Suppressor macrophage (primary cell): ENCODE data around the gene RGS14.

Source experiments
- DNase-seq, 4 experiments: peaks; one replicate each; pipeline ENCODE4 v3.0.0-alpha.2; 2020 to 2022
- total RNA-seq, 17 experiments: gene quantifications; one replicate each; lab custom pipeline; 2026; ENCODE audit warnings: mixed read lengths in 6 of 17, inconsistent platforms in 3 of 17; lab: John Stamatoyannopoulos, UW

Gene RGS14, protein sequence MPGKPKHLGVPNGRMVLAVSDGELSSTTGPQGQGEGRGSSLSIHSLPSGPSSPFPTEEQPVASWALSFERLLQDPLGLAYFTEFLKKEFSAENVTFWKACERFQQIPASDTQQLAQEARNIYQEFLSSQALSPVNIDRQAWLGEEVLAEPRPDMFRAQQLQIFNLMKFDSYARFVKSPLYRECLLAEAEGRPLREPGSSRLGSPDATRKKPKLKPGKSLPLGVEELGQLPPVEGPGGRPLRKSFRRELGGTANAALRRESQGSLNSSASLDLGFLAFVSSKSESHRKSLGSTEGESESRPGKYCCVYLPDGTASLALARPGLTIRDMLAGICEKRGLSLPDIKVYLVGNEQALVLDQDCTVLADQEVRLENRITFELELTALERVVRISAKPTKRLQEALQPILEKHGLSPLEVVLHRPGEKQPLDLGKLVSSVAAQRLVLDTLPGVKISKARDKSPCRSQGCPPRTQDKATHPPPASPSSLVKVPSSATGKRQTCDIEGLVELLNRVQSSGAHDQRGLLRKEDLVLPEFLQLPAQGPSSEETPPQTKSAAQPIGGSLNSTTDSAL
- 0.83 to 27.4 (median 9.9) reads per million in 17 experiments for total RNA-seq

GRCh38 chr5:177357459-177358351 lies at the start of gene RGS14:
Gene RGS14, plus strand, starts transcription at chr5:177357924. Its CDS starts 101 bp downstream, at chr5:177358025.
- peak; percentile 77 to 93 (median 88) for DNase-seq

GRCh38 chr5:177308740-177309139 lies 49.0 kb upstream of the RGS14 start:
- no peak for DNase-seq

GRCh38 chr5:177309351-177310191 lies 48.2 kb upstream of the RGS14 start:
- DNase-seq = peak; percentile 56 to 72 (median 60)

- DNase-seq = no peak
Measured at GRCh38 chr5:177310332-177310731, 47.4 kb upstream of the RGS14 start.

DNA sequence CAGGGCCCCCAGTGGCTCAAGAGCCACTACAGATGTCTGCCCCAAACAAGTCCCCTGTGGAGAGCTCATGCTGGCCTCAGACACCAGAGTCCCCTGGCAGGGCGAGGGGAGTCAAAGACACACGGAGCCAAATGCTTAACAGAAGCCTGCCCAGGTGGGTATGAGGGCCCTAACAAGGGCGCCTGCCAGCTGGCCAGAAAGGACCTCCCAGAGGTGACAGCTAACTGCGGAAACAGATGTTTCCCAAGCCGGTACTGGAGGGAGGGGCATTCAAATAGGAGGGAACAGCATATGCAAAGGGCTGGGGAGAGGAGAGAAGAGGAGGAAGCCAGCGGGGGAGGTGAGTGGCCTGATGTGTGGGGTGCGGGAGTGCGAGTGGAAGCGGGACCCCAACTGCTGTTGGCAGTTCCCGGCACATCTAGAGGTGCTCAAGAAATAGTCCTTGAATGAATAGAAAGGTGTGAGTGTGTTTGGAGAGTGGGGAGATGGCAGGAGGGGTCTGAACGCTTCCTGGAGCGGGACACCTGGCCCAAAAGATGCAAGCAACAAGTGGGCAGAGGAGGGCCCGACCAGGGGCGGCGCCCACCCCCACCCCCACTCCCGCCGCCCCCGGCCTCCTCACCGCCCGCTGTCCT lies 46.9 kb upstream of the RGS14 start:
- peak; percentile 45 to 67 (median 58) for DNase-seq

- no peak for DNase-seq
Measured at GRCh38 chr5:177311392-177311722, 46.4 kb upstream of the RGS14 start.

- DNase-seq = peak; percentile 97 to 98 (median 97)
Measured at GRCh38 chr5:177311723-177312648, 45.7 kb upstream of the RGS14 start, which contains the start of gene MXD3. Gene MXD3, minus strand, starts transcription at chr5:177311898. Its CDS starts 68 bp downstream, at chr5:177311830.

DNA sequence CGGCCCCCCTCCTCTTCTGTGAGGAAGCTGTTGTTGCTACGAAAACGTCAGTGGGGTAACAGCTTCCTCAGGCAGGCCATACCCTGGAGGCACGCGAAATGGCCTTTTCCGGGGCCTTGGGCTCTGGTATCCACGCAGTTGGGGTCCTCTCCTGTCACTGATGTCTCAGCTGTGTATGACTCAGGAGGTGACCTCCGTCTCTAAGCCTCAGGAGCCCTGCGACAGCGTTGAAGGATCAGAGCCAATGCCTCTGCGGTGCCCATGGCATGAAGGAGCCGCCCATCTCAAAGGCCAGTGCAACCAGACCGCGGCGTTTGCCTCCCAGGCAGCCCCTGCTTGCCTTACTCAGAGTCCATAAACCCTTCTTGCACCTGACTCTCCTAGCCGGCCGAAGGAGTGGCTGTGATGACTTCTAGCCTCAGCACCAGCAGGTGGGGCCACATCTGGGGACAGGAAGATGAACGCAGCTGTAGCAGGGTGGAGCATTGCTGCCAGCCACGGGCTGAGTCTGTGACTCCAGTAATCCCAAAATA lies 45.0 kb upstream of the RGS14 start:
- peak in 2 of 4 experiments; percentile 47 to 64 for DNase-seq

DNA sequence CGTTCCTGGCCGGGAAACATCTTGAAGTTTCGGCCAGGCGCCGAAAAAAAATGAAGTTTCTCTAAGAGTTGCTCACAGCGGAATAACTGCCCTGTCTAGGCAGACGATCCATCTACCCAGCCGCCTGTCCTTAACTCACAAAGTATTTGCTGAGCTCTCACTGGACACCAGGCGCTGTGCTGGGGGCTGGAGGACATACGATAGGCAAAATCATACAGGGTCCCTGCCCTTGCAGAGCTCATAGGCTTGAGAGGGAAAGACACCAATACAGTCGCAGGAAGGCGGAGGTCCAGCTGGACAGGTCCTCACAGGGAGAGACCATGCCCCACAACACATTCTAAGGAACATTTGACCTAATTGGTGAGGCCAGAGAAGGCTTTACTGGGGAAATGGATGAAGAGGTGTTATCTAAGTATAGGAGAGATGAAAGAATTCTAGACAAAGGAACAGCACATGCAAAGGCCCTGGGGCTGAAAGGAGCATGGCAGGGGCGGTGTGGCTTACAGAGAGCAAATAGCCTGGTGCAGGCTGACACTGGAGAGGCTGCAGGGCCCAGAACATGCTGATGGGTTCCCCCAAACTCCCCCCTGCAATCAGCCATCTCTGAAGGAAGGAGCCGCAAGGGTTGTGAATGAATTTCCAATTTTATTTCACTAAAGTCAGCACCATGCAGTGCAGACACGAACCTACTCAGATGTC lies 44.0 kb upstream of the RGS14 start:
- no peak for DNase-seq

DNA sequence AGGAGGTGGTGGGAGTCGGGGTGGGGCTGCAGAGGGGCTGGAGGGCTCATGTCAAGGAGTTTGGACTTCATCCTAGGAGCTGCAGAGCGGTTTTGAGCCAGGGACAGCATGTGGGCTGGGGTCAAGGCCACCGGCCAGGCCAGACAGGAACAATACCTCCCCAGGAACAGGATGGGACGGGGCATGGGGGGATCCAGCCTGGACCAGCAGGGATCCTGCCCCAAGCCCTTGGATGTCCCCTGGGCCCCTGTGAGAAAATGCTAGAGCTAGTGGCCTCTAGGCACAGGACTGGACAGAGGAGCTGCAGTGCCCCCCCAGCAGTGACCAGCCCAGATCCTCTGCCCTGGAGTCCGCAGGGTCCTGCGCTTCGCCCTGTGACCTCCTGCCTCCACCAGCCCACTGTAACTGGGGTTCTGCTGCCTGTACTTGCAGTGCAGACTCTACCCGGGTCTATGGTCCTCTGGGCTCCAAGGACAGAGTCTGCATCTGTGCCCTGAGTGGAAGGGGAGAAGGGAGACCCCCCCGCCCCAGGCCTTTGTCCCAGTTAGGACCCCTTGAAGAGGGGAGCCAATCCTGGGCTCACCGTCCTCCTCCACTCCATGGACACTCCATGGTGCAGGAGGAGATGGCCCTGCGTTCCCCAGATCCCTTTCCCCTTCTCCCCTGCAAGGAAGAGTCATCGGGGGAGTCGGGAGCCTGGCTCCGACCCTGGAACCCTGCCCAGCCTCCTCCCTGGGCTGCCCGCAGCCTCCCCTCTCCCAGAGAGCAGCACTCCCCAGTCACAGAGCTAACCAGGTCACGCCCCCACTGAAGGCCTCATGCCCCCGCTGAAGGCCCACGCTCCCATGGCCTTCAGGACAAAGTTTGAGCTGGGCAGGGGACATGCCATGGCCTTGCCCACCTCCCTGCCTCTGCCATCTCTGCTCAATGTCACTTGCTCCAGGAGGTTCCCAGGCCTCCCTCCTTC lies 43.1 kb upstream of the RGS14 start:
- no peak for DNase-seq

DNA sequence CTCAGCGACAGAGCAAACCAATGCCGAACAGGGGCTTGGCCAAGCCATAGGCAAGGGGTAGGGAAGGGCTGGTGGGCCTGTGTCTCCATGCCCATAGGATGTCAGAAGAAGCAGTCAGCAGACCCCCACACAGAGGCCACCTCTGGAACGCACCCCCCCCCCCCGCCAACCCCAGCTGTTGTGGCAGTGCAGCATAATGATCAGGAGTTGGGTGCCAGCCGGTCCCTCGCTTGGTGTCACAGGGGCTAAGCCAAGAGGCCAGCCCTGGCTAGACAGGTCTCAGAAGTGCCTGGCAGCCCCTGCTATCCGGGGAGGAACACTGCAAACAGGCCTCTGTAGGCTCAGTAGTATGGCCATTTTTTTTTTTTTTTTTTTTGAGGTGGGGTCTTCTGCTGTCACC lies 42.3 kb upstream of the RGS14 start:
- DNase-seq = no peak

DNA sequence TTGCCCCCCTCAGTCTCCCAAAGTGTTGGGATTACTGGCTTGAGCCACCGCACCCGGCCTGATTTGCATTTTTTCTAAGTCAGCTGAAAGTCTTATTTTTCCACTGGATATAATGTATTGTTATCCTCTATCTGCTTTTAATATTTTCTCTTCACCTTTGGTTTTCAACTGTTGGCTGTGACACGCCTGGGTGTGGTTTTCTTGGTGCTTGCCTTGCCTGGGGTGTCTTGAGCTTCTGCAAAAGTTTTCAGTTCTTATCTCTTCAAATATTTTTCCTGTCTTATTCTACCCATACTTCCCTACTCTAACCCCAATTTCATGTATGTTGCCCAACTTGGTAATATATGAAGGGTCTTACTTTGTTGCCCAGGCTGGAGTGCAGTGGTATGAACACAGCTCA lies 41.7 kb upstream of the RGS14 start:
- no peak for DNase-seq

- peak; percentile 87 to 91 (median 89) for DNase-seq
Measured at GRCh38 chr5:177317959-177318377, 39.8 kb upstream of the RGS14 start.

DNA sequence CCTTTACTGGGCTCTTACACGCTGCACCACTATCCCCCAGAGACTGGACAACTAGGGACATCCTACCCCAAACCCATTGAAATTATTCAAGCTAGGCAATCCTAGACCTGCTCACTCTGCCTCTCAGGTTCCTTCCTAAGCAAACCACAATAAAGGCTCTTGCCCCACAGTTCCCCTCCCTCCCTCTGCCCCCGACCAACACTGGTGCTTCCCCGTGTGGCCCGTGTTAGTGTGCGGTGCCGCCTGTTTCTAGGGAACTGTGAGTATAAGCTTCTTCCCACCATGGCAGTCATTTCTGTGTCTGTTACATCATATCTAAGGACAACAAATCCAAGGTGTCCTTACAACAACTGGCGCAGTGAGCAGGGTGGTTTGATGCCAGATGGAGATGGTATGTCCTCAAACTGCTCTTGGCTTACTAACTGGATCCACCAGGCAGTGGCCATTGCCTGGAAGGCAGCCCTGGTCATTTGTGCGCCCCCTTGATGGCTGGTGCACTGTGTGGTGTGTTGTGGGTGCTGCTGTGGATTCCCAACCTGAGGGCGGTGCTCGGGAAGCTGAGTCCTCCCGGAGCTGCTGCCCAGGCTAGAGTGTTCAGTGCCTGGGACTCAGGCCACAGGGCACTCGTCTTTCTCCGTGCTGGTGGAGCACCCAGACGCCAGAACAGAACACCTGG lies 37.7 kb upstream of the RGS14 start:
- peak in 3 of 4 experiments; percentile 28 to 51 (median 49) for DNase-seq

DNA sequence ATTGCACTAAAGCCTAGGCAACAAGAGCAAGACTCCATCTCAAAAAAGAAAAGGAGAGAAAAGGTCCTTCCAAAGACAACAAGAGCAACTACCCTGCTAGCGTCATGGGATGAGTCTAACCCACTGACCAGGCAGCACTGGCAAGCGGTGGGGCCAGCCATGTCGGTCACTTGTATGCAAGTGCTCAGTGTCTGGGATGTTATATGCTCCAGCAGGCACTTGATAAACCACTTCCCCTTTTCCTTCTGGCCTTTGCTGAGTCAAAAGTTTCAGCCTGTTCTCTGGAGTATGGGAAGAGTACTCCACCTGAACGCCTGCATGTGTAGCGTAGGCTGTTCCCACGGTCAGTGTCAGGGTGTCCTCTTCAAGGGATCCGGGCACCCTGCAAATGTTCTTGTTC lies 36.8 kb upstream of the RGS14 start:
- peak; percentile 84 to 91 (median 88) for DNase-seq

DNA sequence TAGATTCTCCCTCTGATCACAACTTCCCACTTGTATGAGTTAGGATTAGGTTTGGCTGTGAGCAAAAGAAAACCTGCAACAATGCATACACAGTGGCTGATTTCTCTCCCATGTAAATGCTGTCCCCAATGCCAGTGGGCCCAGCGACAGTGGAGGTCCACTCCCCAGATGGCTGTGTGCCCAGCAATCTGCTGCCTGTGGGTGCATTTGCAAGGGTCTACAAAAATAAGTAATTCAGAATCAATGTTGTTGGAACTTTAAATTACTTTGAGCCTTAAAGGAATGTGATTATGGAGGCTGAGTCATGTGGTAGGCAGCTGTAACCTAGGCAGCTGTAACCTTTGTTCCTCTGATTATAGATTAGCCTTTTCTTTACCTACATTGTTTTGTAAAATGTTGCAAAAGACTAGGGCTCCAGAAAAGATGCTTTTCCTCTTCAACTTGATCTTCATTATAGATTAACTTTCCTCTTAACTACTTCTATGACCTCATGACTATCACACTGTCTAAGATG lies 31.8 kb upstream of the RGS14 start:
- no peak for DNase-seq
